Naive thymus-derived CD8-positive, alpha-beta T cell (primary cell): ENCODE data around the gene PGBD5. TPM values are rescaled to one million over a fixed set of nuclear protein-coding genes. Genes with fewer than 3 reads are reported as not detected.
"Not testable (repeated sequence)": the region's sequence is repeated elsewhere in the genome, so short reads cannot be mapped to it uniquely, and the experiment has no call there.

Experiments
- ATAC-seq, 2 donors: fragments of 150-1000 bp; cut with Tn5 transposase in 1 of 2; sonication (Bioruptor Pico), chemical (Tn5 transposase) in 1 of 2; 1 replicate in 1 of 2; 2 replicates in 1 of 2; pipeline ENCODE4 v1.10.0; 2021; ENCODE audit warnings: mild to moderate bottlenecking in 2 of 2, moderate library complexity in 2 of 2
- POLR2A ChIA-PET: fragments of 350-600 bp; sonication (Branson Sonifier 250); formaldehyde crosslinking; loops from one replicate; lab custom pipeline; 2021; ENCODE audit warnings: antibody characterized with exemption; lab: Charles Lee
- DNase-seq, 10 donors: peaks; one replicate each; pipeline versions ENCODE4 v3.0.0 to v3.0.0-alpha.2; 2020 to 2022
- H3K27ac Mint-ChIP-seq, 10 donors: one replicate each; pipeline ENCODE4 v1.8.0; 2020 to 2022; ENCODE audit warnings: mild to moderate bottlenecking in 10 of 10, mixed read lengths in 10 of 10, moderate library complexity in 4 of 10, inconsistent platforms in 1 of 10
- H3K27me3 Mint-ChIP-seq, 5 donors: one replicate each; pipeline ENCODE4 v1.8.0; 2021 to 2022; ENCODE audit warnings: mixed read lengths in 5 of 5
- H3K36me3 Mint-ChIP-seq, 3 donors: one replicate each; pipeline ENCODE4 v1.8.0; 2020 to 2022; ENCODE audit warnings: mixed read lengths in 3 of 3, mild to moderate bottlenecking in 2 of 3, inconsistent platforms in 1 of 3
- H3K4me1 Mint-ChIP-seq, 4 donors: one replicate each; pipeline ENCODE4 v1.8.0; 2021 to 2022; ENCODE audit warnings: mixed read lengths in 4 of 4
- H3K4me3 Mint-ChIP-seq, 10 donors: one replicate each; pipeline ENCODE4 v1.8.0; 2020 to 2022; ENCODE audit warnings: mild to moderate bottlenecking in 10 of 10, mixed read lengths in 10 of 10, moderate library complexity in 6 of 10, inconsistent platforms in 1 of 10
- H3K9me3 Mint-ChIP-seq, 9 donors: one replicate each; pipeline ENCODE4 v1.8.0; 2020 to 2022; ENCODE audit warnings: mixed read lengths in 9 of 9, mild to moderate bottlenecking in 3 of 9, inconsistent platforms in 1 of 9, moderate library complexity in 1 of 9
- polyA plus RNA-seq, 3 donors: library from polyadenylated mRNA; unstranded; fragments of 300-500 nt; fragmentation: Illumina TruSeq; gene quantifications; one replicate each; pipeline ENCODE4 v1.2.3, GENCODE V29; 2021
- total RNA-seq, 8 experiments: library from RNA in 2 of 8; stranded (reverse) in 2 of 8; gene quantifications; one replicate each; pipeline ENCODE4 v1.2.3 and lab custom pipeline; 2021 to 2026

Gene PGBD5
- total and polyA plus RNA-seq, 5 experiments from 2014 or later: not detected

DNA sequence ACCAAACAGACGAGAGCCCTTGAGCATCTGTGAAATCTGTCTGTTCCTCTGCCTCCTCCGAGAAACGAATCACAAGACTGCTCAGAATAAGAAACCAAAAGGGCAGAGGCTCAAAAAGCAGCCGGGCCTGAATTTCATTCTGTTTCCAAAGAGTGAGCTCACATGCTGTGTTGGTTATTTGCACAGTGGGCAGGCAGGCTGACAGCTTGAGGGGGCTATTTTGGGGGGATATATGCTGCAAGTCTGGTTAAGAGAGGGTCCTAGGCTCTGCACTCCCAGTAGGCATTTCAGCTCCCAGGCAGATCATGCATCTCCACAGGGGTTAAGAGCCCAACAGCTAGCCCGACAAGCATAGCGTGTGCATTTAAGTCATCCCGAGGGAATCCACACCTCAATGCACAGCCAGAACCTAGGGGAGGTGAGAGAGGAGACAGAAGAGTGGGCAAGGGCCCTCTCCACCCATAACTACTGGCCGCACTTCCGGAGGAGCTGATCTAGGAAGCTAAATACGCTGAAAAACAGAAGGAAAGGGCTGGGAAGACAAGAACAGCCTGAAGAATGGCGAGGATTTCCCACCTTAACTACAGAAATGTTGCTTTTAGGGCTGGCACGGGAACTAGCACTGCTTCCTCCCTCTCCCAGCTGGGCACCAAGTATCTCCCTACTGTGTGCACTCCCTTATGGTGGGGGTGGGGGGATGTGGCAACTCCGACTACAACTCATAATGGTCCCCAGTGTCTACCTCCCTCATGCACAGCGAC lies 3.7 kb downstream of the PGBD5 start:
- Mint-ChIP-seq H3K27ac (no peak overlapping the region), H3K27me3 (peaks cover 37 to 77% (median 60%) of the 10 kb centered on the region in 5 donors), H3K4me1 (peaks cover 11 to 15% (median 14%) of the 10 kb centered on the region in 4 donors), H3K9me3 (peaks cover 0 to 41% (median 13%) of the 10 kb centered on the region in 9 donors), H3K36me3 (peaks cover 0 to 29% (median 8%) of the 10 kb centered on the region in 3 donors), H3K4me3 (no peak overlapping the region)
- ATAC-seq (no peak), DNase-seq (no peak)
- POLR2A ChIA-PET: no interaction called here

DNA sequence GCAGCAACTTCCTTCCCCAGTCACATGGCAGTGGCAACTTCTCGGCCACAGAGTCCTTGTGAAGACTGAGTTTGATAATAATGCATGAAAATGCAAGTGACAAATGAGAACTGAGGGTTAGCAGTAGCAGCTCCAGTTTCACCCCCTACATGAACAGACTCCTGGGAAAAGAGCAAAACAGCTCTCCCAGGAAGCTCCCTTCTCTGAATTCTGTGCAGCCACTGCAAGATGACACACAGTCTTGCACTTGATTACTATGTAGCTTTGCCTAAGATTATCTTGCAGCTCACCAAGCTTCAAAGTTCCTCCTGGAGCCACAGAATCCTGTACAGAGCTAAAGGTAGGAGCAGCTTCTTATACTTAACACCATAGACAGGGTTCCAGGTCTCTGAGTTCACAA lies 4.7 kb downstream of the PGBD5 start:
- Mint-ChIP-seq H3K4me3 (no peak overlapping the region), H3K36me3 (peaks cover 0 to 21% (median 3%) of the 10 kb centered on the region in 3 donors), H3K9me3 (peaks cover 0 to 34% (median 11%) of the 10 kb centered on the region in 9 donors), H3K27ac (no peak overlapping the region), H3K4me1 (peaks cover 7 to 10% (median 7%) of the 10 kb centered on the region in 4 donors), H3K27me3 (peaks cover 35 to 77% (median 59%) of the 10 kb centered on the region in 5 donors)
- ATAC-seq: no peak
- POLR2A ChIA-PET: no interaction called here
- DNase-seq: no peak

DNA sequence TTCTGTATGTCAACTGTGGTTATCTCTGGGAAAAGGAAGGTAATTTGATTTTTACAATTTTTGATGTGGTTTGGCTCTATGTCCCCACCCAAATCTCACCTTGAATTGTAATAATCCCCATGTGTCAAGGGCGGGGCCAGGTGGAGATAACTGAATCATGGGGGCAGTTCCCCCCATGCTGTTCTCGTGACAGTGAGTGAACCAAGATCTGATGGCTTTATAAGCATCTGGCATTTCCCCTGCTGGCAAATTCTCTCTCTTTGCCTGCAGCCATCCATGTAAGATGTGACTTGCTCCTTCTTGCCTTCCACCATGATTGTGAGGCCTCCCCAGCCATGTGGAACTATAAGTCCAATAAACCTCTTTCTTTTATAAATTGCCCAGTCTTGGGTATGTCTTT lies 5.8 kb downstream of the PGBD5 start:
- not testable (repeated sequence) for ATAC-seq

DNA sequence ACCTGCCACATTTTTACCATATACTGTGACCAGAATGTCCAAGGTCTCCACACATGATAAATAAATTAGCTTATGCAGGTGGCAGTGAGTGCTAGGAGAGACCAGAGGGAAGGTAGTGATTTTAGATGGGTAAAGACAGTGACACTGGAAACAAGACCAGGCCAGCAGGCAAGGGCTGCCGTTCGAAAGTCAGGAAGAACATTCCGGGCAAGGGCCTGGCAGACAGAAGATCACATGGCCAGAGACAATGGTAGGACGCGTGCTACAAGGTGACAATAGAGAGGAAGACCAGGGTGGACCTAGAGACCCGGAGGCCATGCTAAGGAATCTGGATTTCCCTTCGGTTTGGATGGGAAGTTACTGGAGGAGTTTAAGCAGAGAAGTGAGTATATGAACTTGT lies 9.7 kb downstream of the PGBD5 start:
- Mint-ChIP-seq H3K27ac (no peak overlapping the region), H3K27me3 (peaks cover 34 to 83% (median 44%) of the 10 kb centered on the region in 5 donors), H3K36me3 (peaks cover 0 to 21% (median 3%) of the 10 kb centered on the region in 3 donors), H3K4me3 (no peak overlapping the region), H3K4me1 (no peaks in the 10 kb centered on the region), H3K9me3 (peaks cover 0 to 32% (median 9%) of the 10 kb centered on the region in 9 donors)
- POLR2A ChIA-PET: no interaction called here
- DNase-seq: no peak
- ATAC-seq: no peak

More for the DNA sequence above, 5.8 kb downstream of the PGBD5 start:
- H3K4me3 Mint-ChIP-seq, H3K27ac Mint-ChIP-seq, DNase-seq, H3K4me1 Mint-ChIP-seq, POLR2A ChIA-PET: not testable (repeated sequence)
- Mint-ChIP-seq H3K36me3 (peaks cover 0 to 21% (median 3%) of the 10 kb centered on the region in 3 donors), H3K9me3 (peaks cover 0 to 34% (median 11%) of the 10 kb centered on the region in 9 donors), H3K27me3 (peaks cover 38 to 88% (median 64%) of the 10 kb centered on the region in 5 donors)

DNA sequence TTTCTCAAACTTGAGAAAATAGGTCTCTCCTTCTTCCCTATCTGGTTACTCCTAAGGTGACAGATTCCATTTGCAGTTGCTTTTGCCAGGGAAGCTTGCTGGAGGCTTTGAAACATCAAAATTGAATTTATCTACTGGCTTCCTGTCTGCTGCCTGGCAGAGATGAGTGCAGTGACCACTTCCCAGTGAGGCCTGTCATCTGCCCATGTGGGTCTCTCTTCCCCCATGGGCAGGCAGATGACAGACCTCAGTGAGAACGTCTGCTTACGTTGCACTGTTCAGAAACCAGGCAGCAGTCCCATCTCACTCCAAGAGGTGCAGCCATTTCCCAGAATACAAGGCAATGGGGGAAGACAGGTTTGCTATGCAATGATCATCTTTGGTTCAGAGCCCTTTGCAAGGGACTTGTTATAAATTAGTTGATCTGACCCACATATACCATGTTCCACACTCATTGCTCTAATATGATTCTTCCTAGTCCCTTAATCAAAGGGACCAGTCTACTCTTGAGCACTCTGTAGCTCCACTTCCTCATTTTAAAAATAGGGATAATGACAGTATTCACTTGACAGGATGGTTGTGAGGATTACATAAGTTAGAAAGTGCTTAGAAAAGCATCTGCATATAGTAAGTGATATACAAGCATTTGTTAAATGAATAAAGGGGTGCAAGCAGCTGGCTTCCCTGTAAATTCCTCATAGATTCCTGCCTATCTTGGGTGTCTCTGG lies 10.6 kb downstream of the PGBD5 start:
- Mint-ChIP-seq H3K4me3 (no peak overlapping the region), H3K9me3 (peaks cover 0 to 24% (median 9%) of the 10 kb centered on the region in 9 donors), H3K27me3 (peaks cover 35 to 86% (median 47%) of the 10 kb centered on the region in 5 donors), H3K27ac (no peak overlapping the region), H3K36me3 (peaks cover 0 to 21% (median 3%) of the 10 kb centered on the region in 3 donors), H3K4me1 (no peaks in the 10 kb centered on the region)
- POLR2A ChIA-PET: no interaction called here
- DNase-seq (no peak), ATAC-seq (no peak)

DNA sequence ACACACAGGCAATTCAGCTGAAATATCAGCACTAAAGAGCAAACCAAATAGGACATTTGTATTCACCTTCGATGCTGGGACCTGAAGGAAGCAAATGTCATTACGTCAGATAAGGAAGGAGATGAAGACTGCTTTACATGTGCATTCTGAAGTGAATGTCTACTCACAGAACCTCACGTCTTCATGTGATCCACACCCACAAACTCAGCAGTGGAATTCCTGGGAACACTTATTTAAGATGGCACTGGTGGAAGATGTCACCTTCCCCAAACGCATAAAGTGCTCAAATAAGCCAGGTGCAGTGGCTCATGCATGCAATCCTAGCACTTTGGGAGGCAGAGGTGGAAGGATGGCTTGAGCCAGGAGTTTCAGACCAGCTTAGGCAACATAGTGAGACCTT lies 11.4 kb downstream of the PGBD5 start:
- DNase-seq (no peak), ATAC-seq (no peak)
- peaks cover 0 to 20% (median 3%) of the 10 kb centered on the region in 3 donors for H3K36me3 Mint-ChIP-seq
- H3K9me3 Mint-ChIP-seq: peaks cover 0 to 20% (median 5%) of the 10 kb centered on the region in 9 donors
- no peak overlapping the region for H3K27ac Mint-ChIP-seq
- no peaks in the 10 kb centered on the region for H3K4me1 Mint-ChIP-seq
- POLR2A ChIA-PET: no interaction called here
- H3K4me3 Mint-ChIP-seq: no peak overlapping the region
- H3K27me3 Mint-ChIP-seq: peaks cover 29 to 91% (median 47%) of the 10 kb centered on the region in 5 donors

DNA sequence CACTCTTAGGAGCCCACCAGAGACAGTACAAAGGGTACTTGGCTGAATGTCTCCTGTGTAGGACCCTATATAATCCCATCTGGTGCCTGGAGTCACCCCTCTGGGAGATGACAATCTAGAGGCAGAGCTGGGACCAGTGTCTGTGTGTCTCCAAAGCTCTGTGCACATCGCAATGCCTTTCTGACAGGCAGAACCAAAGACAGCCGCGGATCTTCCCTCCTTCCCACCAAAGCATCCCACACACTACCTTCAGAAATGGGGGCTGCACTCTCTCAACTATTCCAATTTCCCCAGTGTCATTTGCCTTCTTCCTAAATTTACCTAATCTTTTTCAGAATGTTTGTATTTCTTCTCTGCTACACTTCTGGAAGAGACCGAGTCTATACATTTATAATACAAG lies 12.0 kb downstream of the PGBD5 start:
- H3K9me3 Mint-ChIP-seq: peaks cover 0 to 19% (median 2%) of the 10 kb centered on the region in 9 donors

DNA sequence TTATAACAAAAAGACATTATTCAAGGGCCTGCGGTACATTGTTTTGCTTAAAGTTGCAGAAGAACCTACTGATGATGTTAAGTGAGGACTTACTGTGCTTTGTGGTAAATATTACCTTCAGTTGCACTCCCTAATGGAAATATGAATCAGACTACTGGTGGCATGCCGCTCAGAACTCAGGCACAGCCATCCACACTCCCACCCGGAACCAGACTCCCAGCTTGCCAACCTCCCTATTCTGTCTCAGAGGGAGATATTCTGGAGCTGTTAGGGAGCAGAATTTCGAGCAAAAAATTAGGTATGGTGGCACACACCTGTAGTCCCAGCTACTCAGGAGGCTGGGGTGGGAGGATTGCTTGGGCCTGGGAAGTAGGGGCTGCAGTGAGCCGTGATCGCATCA lies 13.1 kb downstream of the PGBD5 start:
- Mint-ChIP-seq H3K36me3 (peaks cover 0 to 14% (median 0%) of the 10 kb centered on the region in 3 donors), H3K4me1 (no peaks in the 10 kb centered on the region), H3K4me3 (no peak overlapping the region), H3K9me3 (peaks cover 0 to 14% (median 0%) of the 10 kb centered on the region in 9 donors), H3K27me3 (peaks cover 24 to 76% (median 39%) of the 10 kb centered on the region in 5 donors), H3K27ac (peak overlapping the region in 1 of 10 donors; percentile 78)
- DNase-seq: no peak
- no peak for ATAC-seq
- POLR2A ChIA-PET: no interaction called here

More for the DNA sequence above, 12.0 kb downstream of the PGBD5 start:
- no peaks in the 10 kb centered on the region for H3K4me1 Mint-ChIP-seq
- POLR2A ChIA-PET: no interaction called here
- ATAC-seq: no peak
- H3K4me3 Mint-ChIP-seq: no peak overlapping the region
- H3K27me3 Mint-ChIP-seq: peaks cover 28 to 86% (median 45%) of the 10 kb centered on the region in 5 donors
- no peak overlapping the region for H3K27ac Mint-ChIP-seq
- H3K36me3 Mint-ChIP-seq: peaks cover 0 to 21% (median 2%) of the 10 kb centered on the region in 3 donors
- DNase-seq: no peak

DNA sequence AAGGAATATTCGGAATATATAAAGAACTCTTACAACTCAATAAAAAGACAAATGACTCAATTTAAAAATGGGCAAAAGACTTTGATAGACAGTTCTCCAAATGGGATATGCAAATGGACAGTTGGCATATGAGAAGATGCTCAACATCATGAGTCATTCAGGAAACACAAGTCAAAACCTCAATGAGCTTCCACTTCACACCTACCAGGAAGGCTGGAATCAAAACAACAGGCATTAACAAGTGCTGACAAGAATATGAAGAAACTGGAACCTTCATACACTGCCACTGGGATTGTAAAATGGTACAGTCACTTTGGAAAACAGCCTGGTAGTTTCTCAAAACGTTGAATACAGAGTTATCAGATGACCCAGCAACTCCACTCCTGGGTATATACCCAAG lies 17.2 kb downstream of the PGBD5 start:
- H3K4me1 Mint-ChIP-seq: no peaks in the 10 kb centered on the region
- no peak for ATAC-seq
- no peak for DNase-seq
- peaks cover 0 to 7% (median 0%) of the 10 kb centered on the region in 3 donors for H3K36me3 Mint-ChIP-seq
- no peak overlapping the region for H3K27ac Mint-ChIP-seq
- H3K9me3 Mint-ChIP-seq: peaks cover 0 to 14% (median 0%) of the 10 kb centered on the region in 9 donors
- no peak overlapping the region for H3K4me3 Mint-ChIP-seq
- POLR2A ChIA-PET: no interaction called here
- peaks cover 8 to 38% (median 13%) of the 10 kb centered on the region in 5 donors for H3K27me3 Mint-ChIP-seq

DNA sequence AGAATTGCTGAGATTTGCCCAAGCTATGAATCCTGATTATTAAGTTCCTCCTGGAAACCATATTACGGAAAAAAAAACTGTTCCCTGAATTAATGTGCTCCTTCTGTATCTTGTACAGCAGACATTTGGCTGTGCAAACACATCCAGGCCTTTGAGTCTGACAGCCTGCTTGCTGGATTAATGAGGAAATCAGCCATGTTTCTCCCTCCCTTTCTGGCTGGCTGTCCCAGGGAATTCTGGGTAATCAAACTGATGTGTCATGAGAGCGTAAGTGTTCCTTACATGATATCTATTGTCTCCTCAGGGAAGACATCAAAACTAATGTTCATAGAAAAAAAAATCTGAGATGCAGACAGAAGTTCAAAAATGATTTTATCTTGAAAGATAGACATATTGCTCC lies 18.8 kb downstream of the PGBD5 start:
- POLR2A ChIA-PET: no interaction called here
- peaks cover 0 to 7% (median 0%) of the 10 kb centered on the region in 3 donors for H3K36me3 Mint-ChIP-seq
- H3K4me1 Mint-ChIP-seq: no peaks in the 10 kb centered on the region
- peaks cover 0 to 14% (median 0%) of the 10 kb centered on the region in 9 donors for H3K9me3 Mint-ChIP-seq
- no peak for DNase-seq
- no peak overlapping the region for H3K4me3 Mint-ChIP-seq
- no peak for ATAC-seq
- H3K27me3 Mint-ChIP-seq: peaks cover 12 to 42% (median 18%) of the 10 kb centered on the region in 5 donors
- H3K27ac Mint-ChIP-seq: no peak overlapping the region

DNA sequence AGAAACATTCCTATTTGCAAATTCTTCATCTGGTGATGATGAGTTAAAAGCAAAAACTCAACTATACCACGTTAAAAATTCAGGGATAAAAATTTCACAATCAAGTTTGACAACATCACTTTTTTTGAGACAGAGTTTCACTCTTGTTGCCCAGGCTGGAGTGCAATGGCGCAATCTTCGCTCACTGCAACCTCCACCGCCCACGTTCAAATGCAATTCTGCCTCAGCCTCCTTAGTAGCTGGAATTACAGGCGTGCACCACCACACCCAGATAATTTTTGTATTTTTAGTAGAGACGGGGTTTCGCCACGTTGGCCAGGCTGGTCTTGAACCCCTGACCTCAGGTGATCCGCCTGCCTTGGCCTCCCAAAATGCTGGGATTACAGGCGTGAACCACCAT lies 19.4 kb downstream of the PGBD5 start:
- peak overlapping the region in 1 of 10 donors; percentile 29 for H3K27ac Mint-ChIP-seq
- H3K4me3 Mint-ChIP-seq, H3K36me3 Mint-ChIP-seq, H3K4me1 Mint-ChIP-seq, DNase-seq, POLR2A ChIA-PET, ATAC-seq: not testable (repeated sequence)
- H3K9me3 Mint-ChIP-seq: peaks cover 0 to 14% (median 0%) of the 10 kb centered on the region in 9 donors
- H3K27me3 Mint-ChIP-seq: peaks cover 10 to 37% (median 21%) of the 10 kb centered on the region in 5 donors

DNA sequence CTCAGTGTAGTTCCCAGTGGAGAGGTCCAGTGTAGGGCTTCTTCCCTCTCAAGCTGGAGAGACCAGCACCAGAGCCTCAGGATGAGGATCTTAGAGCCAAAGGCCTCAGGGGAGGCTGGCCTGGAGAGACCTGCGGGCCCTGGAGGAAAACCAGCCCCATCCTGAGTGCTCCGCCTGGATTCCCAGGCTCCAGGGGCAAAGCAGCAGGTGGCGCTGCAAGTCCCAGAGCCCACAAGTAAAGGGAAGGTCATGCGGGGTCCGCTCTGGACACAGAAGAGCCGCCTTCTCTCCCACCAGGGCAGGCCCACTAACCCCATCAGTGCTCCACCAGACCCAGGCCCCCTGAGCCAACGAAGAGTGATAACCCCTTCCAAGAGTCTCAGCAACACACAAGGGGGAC lies 22.7 kb downstream of the PGBD5 start:
- POLR2A ChIA-PET: no interaction called here
- Mint-ChIP-seq H3K36me3 (no peaks in the 10 kb centered on the region), H3K4me1 (no peaks in the 10 kb centered on the region), H3K9me3 (peaks cover 0 to 2% (median 0%) of the 10 kb centered on the region in 9 donors), H3K4me3 (no peak overlapping the region), H3K27ac (no peak overlapping the region), H3K27me3 (peaks cover 17 to 48% (median 36%) of the 10 kb centered on the region in 5 donors)
- ATAC-seq (no peak), DNase-seq (no peak)
